HG03135 (cell line): ENCODE results near the gene FOXF1.
A peak's percentile ranks its signal among the peaks of the same experiment; 100 is the strongest.

Source experiments
- ATAC-seq: cut with Tn5 transposase; IDR thresholded peaks from one replicate; pipeline ENCODE4 v1.9.1; 2021; ENCODE audit warnings: mild to moderate bottlenecking, moderate library complexity; ENCODE audit not compliant: unreplicated experiment

Gene FOXF1

DNA sequence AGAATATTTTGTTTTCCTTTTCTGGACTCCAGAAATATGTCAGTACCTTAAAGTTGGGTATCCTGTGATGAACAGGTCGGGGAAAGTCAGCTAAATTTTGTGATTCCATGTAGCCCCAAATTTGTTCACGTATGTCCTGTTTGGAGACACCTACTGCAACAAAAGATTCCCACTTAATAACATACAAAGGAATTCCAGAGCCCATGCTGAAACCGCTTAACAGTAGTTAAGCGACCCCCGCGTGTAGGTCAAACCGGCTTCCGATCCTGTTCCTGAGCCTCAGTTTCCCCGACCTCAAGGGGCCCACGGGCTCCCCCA, 44.2 kb downstream of the FOXF1 start:
- no peak for ATAC-seq

DNA sequence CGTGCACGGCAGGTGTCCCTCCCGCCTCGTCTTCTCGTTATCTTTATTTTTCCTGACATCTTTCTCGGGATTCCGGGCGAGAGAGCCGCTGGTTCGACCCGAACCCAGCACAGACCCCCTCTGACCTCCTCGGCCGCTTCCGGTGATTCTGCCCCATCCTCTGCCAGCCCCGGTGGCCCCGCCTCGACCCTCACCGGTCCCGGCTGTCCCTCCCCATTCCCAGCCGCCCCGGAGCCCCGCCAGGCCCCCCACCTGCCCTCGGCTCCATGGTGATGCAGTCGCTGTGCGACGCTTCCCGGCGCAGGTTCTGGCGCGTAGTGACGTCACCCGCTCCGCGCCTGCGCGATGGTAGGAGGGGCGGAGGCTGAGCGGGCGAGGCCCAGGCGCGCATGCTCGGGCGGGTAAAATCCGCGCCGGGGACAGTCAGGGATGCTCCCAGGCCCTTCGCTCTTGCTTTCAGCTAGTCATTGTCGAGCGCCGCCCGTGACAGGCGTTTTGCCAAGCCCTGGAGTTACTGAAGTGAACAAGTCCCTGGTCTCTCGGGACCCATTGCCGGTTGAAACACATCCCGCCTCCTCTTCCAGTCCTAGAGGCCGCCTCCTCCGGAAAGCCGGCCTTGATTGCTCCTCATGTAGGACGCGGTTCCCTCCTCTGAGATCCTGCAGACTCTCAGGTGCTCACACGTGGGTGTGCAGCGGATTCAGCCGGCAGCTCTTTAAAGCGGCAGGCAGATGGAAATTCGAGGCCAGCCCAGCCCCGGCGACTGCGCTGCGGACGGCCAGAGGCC, 44.8 kb downstream of the FOXF1 start, which contains the start of gene MTHFSD:
Gene MTHFSD (minus strand): TSS at position 319 of the 787 bp plus-strand sequence. CDS start 51 bp downstream, at position 268.
- peak; percentile 72 for ATAC-seq

DNA sequence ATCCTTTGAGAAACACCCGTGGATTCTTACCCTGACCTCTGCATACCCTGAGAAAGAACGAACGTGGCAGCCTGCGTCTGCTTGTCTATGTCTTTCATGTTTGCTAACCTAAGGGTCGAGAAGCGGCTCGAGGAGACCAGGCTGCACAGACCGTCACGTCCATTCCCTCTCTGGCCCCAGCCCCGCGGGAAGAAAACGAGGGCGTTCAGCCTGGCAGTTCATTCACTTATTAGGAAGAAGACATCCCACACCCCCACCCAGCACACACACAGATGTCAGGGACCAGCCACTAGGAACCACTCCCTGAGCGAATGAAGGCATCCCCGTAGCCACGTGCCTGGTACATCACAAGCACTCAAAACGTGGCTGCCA, 45.4 kb downstream of the FOXF1 start:
- ATAC-seq: no peak

DNA sequence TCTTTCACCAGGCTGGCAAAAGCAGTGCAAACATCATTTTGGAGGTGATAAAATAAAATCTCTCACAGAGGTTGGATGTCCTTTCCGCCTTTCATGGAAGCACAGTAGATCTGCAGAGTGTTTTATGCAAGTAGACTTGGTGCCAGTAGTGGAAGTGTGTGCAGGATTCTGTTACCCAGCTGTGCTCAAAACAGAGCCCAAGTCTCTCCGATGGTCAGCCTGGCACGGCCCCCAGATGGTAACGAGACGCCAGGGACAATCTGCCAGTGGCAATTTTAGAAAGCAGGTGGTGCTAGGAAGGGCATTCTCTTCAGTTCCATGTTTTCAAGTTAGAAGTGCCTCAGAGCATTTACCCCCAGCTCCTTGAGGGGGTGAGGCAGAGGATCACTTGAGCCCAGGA, 46.2 kb downstream of the FOXF1 start:
- no peak for ATAC-seq

DNA sequence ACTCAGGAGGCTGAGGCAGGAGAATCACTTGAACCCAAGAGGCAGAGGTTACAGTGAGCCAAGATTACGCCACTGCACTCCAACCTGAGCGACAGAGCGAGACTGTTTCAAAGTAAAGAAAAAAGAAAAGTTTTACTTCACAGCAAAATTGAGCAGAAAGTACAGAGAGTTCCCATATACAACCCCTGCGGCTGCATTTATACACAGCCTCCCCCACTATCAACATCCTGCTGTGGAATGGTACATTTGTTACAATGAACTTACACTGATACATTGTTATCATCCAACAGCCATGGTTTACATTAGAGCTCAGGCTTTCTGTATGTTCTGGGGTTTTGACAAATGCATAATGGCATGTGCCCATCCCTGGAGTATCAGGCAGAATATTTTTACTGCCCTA, 47.3 kb downstream of the FOXF1 start:
- no peak for ATAC-seq

DNA sequence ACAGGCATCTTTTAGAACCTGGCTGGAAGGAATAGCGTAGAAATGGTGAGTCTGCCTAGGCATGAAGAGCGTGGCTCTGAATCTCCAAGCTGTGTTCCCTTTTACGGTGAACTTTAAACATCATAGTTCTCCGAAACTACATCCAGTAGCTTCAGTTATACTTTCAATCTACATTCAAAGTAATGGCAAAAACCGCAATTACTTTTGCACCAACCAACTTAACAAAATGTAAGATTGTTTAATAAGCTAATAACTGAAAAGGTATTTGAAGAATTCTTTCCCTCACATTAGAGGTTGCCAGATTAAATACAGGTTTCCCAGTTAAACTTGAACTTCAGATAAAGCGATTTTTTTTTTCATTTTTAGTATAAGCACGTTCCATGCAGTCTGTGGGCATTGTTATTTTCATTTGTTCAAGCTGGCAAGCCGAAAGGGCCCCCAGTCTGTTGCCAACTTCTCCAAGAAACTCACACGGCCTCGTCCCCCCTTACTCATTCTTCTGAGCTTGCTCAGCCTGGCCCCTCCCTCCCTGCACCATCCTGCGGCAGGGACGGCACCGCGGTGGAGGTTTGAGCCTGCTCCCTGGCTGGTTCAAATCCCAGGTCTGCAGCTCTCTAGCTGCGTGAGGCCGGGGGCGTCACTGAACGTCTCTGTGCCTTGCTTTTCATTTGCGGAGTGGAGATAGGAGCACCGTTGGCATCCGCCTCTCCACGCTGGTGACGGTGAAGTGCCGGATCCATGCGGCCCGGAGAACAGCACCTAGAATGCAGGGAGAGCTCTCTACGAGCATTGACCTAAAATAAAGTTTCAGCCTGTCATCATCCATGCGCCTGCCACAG, 48.2 kb downstream of the FOXF1 start:
- no peak for ATAC-seq

DNA sequence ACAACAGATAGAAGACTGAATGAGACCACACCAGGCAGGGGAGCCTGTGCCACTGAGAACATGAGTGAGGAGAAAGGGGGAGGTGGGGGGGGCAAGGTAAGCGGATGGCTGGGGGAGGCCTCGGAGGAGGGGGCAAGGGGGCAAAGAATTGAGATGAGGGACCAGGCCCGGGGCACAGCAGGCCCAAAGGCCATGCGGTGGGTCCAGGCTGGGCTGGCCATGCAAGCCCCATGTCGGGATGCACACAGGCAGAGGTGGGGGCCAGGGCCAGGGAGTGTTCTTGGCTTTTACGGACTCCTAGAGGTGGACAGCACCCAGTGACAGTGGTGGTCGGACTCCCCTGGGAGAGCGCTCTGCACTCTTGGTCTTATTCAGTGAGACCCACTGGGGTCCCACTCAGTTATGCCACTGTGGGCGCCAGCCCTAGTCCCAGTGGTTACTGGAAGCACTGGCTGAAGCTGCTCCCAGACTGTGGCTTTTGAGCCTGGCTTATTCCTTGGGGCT, 49.5 kb downstream of the FOXF1 start:
- no peak for ATAC-seq

DNA sequence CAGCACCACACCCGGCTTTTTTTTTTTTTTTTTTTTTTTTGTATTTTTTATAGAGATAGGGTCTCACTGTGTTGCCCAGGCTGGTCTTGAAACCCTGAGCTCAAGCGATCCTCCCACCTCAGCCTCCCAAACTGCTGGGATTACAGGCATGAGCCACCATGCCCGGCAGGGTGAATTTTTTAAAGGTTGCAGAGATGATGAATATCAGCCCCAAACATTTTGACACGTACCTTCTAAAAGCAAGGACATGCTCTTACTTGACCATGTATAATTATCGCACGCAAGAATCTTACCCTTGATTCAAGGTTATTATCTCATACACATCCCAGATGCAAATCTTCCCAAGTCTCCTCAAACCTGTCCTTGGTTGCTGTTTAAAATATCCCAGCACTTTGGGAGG, 52.0 kb downstream of the FOXF1 start:
- ATAC-seq: no peak

DNA sequence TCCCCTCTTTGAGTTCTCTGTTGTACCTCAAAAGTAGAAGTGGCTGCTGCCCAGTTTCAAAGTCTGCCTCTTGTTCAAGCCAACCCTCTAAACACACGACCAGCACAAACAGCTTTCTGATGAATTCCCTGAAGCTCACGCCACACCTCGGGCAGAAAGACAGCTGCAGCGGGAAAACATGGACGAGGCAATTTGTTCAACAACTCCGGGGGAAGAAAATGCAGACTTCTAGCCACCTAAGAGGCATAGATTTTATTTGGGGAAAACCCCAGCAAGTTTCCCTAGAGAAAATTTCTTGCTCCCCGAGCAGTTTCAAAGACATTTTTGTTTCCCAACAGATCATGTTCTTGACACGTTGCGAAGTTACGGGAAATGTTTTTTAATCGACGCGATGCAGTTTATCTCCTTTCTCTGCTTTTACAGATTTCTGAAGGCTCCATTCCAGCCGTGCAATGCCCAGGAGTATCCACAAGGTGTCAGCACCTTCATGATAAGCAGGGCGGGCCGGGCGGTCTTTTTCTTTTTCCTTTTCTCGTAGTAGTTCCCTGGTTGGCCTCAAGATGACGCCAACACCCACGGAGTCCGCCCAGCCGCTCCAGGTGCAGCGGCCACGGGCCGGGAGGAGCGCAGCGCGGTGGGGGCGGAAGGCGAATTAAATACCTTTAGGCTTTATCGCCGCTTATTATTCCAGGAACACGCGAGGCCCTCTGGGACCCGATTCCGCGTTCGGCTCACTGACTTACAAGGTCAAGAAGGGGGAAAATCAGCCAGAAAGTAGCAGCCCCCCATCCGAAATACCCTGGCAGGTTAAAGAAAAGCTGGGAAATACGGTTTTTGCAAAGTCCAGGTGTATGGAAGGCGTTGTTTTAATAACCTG, 53.4 kb downstream of the FOXF1 start:
- ATAC-seq: peak; percentile 68
